Bronchial epithelial cell (primary cell): ENCODE data around the gene CYLC1. TPM values are rescaled to one million over a fixed set of nuclear protein-coding genes. Genes with fewer than 3 reads are reported as not detected.

Experiments used
- DNase-seq: peaks from one replicate; pipeline ENCODE4 v3.0.0-alpha.2; 2010; ENCODE audit warnings: low read depth
- FAIRE-seq: peaks from 2 replicates; lab custom pipeline; 2011; peaks lifted over from hg19 to GRCh38; lab: Jason Lieb, UNC
- H3K27me3 ChIP-seq: 2 replicates; pipeline ENCODE4 v1.5.1; 2011; ENCODE audit warnings: low read length; ENCODE audit not compliant: control insufficient read depth, insufficient read depth
- H3K36me3 ChIP-seq: 2 replicates; pipeline ENCODE4 v1.5.1; 2011; ENCODE audit warnings: low read length; ENCODE audit not compliant: control insufficient read depth, insufficient read depth
- H3K4me3 ChIP-seq: 2 replicates; pipeline ENCODE4 v1.5.1; 2011; ENCODE audit warnings: mild to moderate bottlenecking, low read depth, low read length, control low read depth
- CTCF ChIP-seq: IDR thresholded peaks from 2 replicates; pipeline ENCODE4 v1.5.1; 2011; ENCODE audit warnings: mild to moderate bottlenecking, moderate library complexity, low read length, control low read depth, inconsistent platforms; ENCODE audit not compliant: insufficient read depth, severe bottlenecking
- total RNA-seq: library from RNA; depleted of rRNA; stranded (reverse); fragments of >200 nt; gene quantifications from 2 replicates; pipeline ENCODE4 v1.2.1, GENCODE V29; 2014

Gene CYLC1
- not detected in 2 replicates for total RNA-seq

GRCh38 chrX:83860846-83861245 lies at the start of gene CYLC1:
CYLC1 (plus strand) TSS chrX:83861146; CDS start chrX:83861183, 37 bp downstream.
- no peak for TF ChIP-seq CTCF
- Histone ChIP-seq H3K4me3 (no peak within 1 kb of the TSS), H3K36me3 (no peaks in the 10 kb centered on the region), H3K27me3 (no peaks in the 10 kb centered on the region)
- FAIRE-seq, result no peak
- DNase-seq, result no peak

GRCh38 chrX:83819304-83819703 lies 41.6 kb upstream of the CYLC1 start:
- FAIRE-seq (no peak), DNase-seq (no peak)
- no peak overlapping the region for H3K4me3 ChIP-seq
- H3K27me3 ChIP-seq, result no peaks in the 10 kb centered on the region
- H3K36me3 ChIP-seq, result no peaks in the 10 kb centered on the region
- no peak for TF ChIP-seq CTCF

- Histone ChIP-seq H3K4me3 (no peak overlapping the region), H3K36me3 (no peaks in the 10 kb centered on the region), H3K27me3 (no peaks in the 10 kb centered on the region)
- FAIRE-seq, result no peak
- no peak for DNase-seq
- TF ChIP-seq CTCF, result no peak
Measured at GRCh38 chrX:83829874-83830273, 31.1 kb upstream of the CYLC1 start.

- TF ChIP-seq CTCF, result peak; percentile 52
- H3K4me3 ChIP-seq, result no peak overlapping the region
- H3K36me3 ChIP-seq, result no peaks in the 10 kb centered on the region
- no peaks in the 10 kb centered on the region for H3K27me3 ChIP-seq
- DNase-seq (peak; percentile 28), FAIRE-seq (no peak)
Measured at GRCh38 chrX:83845397-83845796, 15.5 kb upstream of the CYLC1 start.

- no peak overlapping the region for H3K4me3 ChIP-seq
- H3K36me3 ChIP-seq, result no peaks in the 10 kb centered on the region
- DNase-seq, result no peak
- H3K27me3 ChIP-seq, result no peaks in the 10 kb centered on the region
- TF ChIP-seq CTCF, result no peak
- FAIRE-seq, result no peak
Measured at GRCh38 chrX:83847339-83847738, 13.6 kb upstream of the CYLC1 start.

GRCh38 chrX:83888585-83888984 lies 27.6 kb downstream of the CYLC1 start:
- H3K4me3 ChIP-seq, result no peak overlapping the region
- no peaks in the 10 kb centered on the region for H3K36me3 ChIP-seq
- FAIRE-seq, result no peak
- no peak for DNase-seq
- no peak for TF ChIP-seq CTCF
- no peaks in the 10 kb centered on the region for H3K27me3 ChIP-seq
